Endodermal cell (in vitro differentiated cells): Measurements from ENCODE around the gene P3H3. TPM values are rescaled to one million over a fixed set of nuclear protein-coding genes. Genes with fewer than 3 reads are reported as not detected.

ENCODE experiments used
- DNase-seq: peaks from one replicate; pipeline ENCODE4 v3.0.0-alpha.2; 2017
- H3K27ac ChIP-seq: 2 replicates; pipeline ENCODE4 v1.5.1; 2013; ENCODE audit warnings: mild to moderate bottlenecking, low read depth, low read length, moderate library complexity
- H3K27me3 ChIP-seq: 2 replicates; pipeline ENCODE4 v1.6.1; 2013; ENCODE audit warnings: mild to moderate bottlenecking, low read length, moderate library complexity; ENCODE audit not compliant: insufficient read depth, control insufficient read depth, poor library complexity, severe bottlenecking
- H3K36me3 ChIP-seq: 2 replicates; pipeline ENCODE4 v1.7.0; 2013; ENCODE audit warnings: mild to moderate bottlenecking, low read length, moderate library complexity; ENCODE audit not compliant: control insufficient read depth, insufficient read depth
- H3K4me1 ChIP-seq: one replicate; pipeline ENCODE4 v1.7.0; 2013; ENCODE audit warnings: low read length; ENCODE audit not compliant: control insufficient read depth, insufficient read depth
- H3K4me3 ChIP-seq: 2 replicates; pipeline ENCODE4 v1.5.1; 2013; ENCODE audit warnings: mild to moderate bottlenecking, low read length, moderate library complexity
- H3K9ac ChIP-seq: 2 replicates; pipeline ENCODE4 v1.6.1; 2013; ENCODE audit warnings: mild to moderate bottlenecking, low read length, moderate library complexity; ENCODE audit not compliant: poor library complexity, severe bottlenecking; ENCODE audit errors: extremely low read depth
- H3K9me3 ChIP-seq: 2 replicates; pipeline ENCODE4 v1.6.1; 2013; ENCODE audit warnings: mild to moderate bottlenecking, low read length, moderate library complexity; ENCODE audit not compliant: control insufficient read depth
- H3K27ac Mint-ChIP-seq: 2 replicates; pipeline ENCODE4 v1.8.0; 2020; ENCODE audit warnings: mixed read lengths
- H3K27me3 Mint-ChIP-seq: 2 replicates; pipeline ENCODE4 v1.8.0; 2021; ENCODE audit warnings: mild to moderate bottlenecking, mixed read lengths; ENCODE audit not compliant: insufficient read depth
- H3K36me3 Mint-ChIP-seq: 2 replicates; pipeline ENCODE4 v1.8.0; 2020; ENCODE audit warnings: low read depth, mixed read lengths
- H3K4me1 Mint-ChIP-seq: 2 replicates; pipeline ENCODE4 v1.8.0; 2020; ENCODE audit warnings: mixed read lengths
- H3K4me3 Mint-ChIP-seq: 2 replicates; pipeline ENCODE4 v1.8.0; 2020; ENCODE audit warnings: mild to moderate bottlenecking, moderate library complexity, mixed read lengths
- H3K9me3 Mint-ChIP-seq: 2 replicates; pipeline ENCODE4 v1.8.0; 2020; ENCODE audit warnings: mild to moderate bottlenecking, mixed read lengths
- WGBS, 2 experiments: methylation state at CpG; one replicate each; pipeline versions ENCODE4 v1.1.5 to v1.1.7; 2013; ENCODE audit warnings: missing lambda C conversion rate in 2 of 2, mixed read lengths in 1 of 2; ENCODE audit not compliant: insufficient coverage in 1 of 2, insufficient read length in 1 of 2; 5-methylcytosine and 5-hydroxymethylcytosine counted together
- total RNA-seq, 2 donors: library from RNA; stranded (reverse); fragmentation: NEBNext Ultra II Directional in 1 of 2; extraction: Animal tissue kit (Norgen Biotek cat#: 25700) in 1 of 2; gene quantifications; 2 replicates in 1 of 2; 3 replicates in 1 of 2; pipeline ENCODE4 v1.2.1, GENCODE V29; 2021
- TF ChIP-seq, protein P1 (sequence below): fragments of 200-600 bp; sonication (generic); conservative IDR thresholded peaks from 2 replicates; pipeline ENCODE4 v1.5.0; 2021; ENCODE audit warnings: antibody characterized with exemption, mild to moderate bottlenecking

The P3H3 gene
- total RNA-seq, 2 donors from 2014 or later: 58.4 to 63.1 TPM

DNA sequence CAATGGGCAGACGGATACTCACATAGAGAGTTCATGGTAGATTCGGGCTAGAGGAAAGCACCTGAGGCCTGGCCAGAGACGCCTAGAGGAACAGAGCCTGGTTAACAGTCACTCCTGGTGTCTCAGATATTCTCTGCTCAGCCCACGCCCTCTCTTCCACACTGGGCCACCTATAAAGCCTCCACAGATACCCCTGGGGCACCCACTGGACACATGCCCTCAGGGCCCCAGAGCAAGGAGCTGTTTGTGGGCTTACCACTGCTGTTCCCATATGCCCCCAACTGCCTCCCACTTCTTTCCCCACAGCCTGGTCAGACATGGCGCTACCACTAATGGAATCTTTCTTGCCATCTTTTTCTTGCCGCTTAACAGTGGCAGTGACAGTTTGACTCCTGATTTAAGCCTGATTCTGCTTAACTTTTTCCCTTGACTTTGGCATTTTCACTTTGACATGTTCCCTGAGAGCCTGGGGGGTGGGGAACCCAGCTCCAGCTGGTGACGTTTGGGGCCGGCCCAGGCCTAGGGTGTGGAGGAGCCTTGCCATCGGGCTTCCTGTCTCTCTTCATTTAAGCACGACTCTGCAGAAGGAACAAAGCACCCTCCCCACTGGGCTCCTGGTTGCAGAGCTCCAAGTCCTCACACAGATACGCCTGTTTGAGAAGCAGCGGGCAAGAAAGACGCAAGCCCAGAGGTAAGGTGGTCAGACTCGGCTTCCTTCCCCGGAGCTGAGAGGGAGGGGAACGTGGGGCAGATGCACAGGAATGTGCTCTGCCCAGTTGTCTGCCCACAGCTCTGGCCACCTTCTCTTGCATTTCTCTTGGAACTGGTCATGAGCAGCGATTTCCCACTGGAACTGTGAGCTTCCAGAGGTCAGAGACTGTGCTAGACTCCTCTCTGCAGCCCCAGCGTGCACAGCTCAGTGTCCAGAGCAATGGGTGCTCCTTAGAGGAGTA is 39.0 kb upstream of the P3H3 start, which contains the start of gene CD4:
TSS of gene CD4 (plus strand) at position 557 of the 953 bp plus-strand sequence. CDS start 10,611 bp downstream, outside the sequence.
- peaks cover 6% of the 10 kb centered on the region for H3K4me1 ChIP-seq
- TF ChIP-seq, protein P1, sequence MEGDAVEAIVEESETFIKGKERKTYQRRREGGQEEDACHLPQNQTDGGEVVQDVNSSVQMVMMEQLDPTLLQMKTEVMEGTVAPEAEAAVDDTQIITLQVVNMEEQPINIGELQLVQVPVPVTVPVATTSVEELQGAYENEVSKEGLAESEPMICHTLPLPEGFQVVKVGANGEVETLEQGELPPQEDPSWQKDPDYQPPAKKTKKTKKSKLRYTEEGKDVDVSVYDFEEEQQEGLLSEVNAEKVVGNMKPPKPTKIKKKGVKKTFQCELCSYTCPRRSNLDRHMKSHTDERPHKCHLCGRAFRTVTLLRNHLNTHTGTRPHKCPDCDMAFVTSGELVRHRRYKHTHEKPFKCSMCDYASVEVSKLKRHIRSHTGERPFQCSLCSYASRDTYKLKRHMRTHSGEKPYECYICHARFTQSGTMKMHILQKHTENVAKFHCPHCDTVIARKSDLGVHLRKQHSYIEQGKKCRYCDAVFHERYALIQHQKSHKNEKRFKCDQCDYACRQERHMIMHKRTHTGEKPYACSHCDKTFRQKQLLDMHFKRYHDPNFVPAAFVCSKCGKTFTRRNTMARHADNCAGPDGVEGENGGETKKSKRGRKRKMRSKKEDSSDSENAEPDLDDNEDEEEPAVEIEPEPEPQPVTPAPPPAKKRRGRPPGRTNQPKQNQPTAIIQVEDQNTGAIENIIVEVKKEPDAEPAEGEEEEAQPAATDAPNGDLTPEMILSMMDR: no peak
- Mint-ChIP-seq H3K27ac (no peak within 1 kb of the TSS), H3K27me3 (peaks cover 44% of the 10 kb centered on the region), H3K9me3 (no peaks in the 10 kb centered on the region), H3K36me3 (no peaks in the 10 kb centered on the region), H3K4me1 (peaks cover 26% of the 10 kb centered on the region), H3K4me3 (no peak within 1 kb of the TSS)
- no peak within 1 kb of the TSS for H3K4me3 ChIP-seq
- peak; percentile 74 for DNase-seq
- H3K36me3 ChIP-seq: no peaks in the 10 kb centered on the region
- no peak within 1 kb of the TSS for H3K9ac ChIP-seq
- H3K9me3 ChIP-seq: no peaks in the 10 kb centered on the region
- 74 to 79% methylated on average over 18 of the region's 18 CpGs for WGBS, 2 experiments
- no peak within 1 kb of the TSS for H3K27ac ChIP-seq
- peaks cover 32% of the 10 kb centered on the region for H3K27me3 ChIP-seq

DNA sequence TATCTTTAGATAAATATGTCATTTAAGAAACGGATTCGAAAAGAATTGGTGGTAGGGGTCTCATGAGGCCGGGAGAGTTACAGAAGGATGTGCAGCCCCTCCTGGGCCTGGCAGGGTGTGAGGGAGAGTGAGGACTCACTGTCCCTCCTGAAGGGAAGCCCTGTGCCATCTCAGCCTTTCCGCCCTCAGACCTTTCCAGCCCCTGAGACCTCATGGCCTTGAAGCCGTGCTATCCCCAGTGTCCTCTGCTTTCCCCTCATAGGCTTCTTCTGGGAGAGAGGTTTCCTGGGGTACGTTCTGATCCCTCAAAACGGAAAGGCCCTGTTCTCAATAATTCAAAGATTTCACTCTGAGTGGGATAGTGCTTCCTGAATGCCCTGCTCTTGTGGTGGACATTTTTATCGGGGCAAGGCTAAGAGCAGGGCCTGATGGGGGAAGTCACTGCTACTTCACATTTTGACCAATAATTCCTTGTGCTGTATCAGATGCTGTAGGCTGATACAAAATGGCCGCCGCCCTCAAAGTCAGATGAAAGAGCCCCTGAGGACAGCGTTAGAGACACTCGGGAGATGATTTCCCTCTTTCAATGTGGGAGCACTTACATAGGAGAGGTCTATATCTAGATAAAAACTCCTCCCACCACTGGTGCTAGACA is 37.6 kb upstream of the P3H3 start:
- Mint-ChIP-seq H3K27me3 (peaks cover 53% of the 10 kb centered on the region), H3K27ac (no peak overlapping the region), H3K4me1 (peaks cover 26% of the 10 kb centered on the region), H3K4me3 (no peak overlapping the region), H3K9me3 (peaks cover 3% of the 10 kb centered on the region), H3K36me3 (no peaks in the 10 kb centered on the region)
- TF ChIP-seq, protein P1: no peak
- DNase-seq: no peak
- H3K36me3 ChIP-seq: no peaks in the 10 kb centered on the region
- H3K4me3 ChIP-seq: no peak overlapping the region
- no peak overlapping the region for H3K9ac ChIP-seq
- H3K4me1 ChIP-seq: peaks cover 6% of the 10 kb centered on the region
- WGBS, 2 experiments: 90 to 94% methylated on average over 8 to 12 of the region's 12 CpGs
- no peaks in the 10 kb centered on the region for H3K9me3 ChIP-seq
- H3K27me3 ChIP-seq: peaks cover 32% of the 10 kb centered on the region
- no peak overlapping the region for H3K27ac ChIP-seq

DNA sequence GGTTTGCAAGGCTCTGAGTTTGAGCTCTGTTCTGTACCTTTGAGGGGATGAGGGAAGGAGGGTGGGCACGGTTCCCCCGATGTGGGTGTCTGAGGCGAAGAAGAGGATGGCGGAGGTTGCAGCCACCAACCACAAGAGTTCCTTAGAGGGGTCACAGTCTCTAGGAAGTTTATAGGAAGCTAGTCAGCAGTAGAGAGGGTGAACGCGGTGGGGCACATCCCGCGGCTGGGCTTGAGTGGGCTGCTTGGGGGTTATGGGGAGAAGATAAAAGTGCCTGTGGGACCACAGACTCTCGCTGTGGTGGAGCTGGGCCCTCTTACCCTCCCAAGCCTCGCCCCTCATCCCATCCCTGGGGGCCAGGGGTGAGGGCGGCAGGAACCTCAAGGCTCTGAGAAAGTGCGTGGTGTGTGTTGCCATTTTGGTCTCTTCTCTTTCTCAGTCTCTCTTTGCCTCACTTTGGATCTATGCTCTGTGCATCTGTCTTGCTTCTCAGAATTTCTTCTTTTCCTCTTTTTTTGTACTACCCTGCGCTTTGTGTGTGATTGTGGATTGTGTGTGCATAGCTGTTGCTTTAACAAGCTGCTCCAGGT is 36.2 kb upstream of the P3H3 start:
- Histone ChIP-seq H3K4me1 (no peaks in the 10 kb centered on the region), H3K36me3 (no peaks in the 10 kb centered on the region), H3K9me3 (no peaks in the 10 kb centered on the region), H3K27ac (peak overlapping the region; percentile 73), H3K9ac (no peak overlapping the region), H3K27me3 (peaks cover 32% of the 10 kb centered on the region), H3K4me3 (no peak overlapping the region)
- Mint-ChIP-seq H3K27me3 (peaks cover 66% of the 10 kb centered on the region), H3K36me3 (no peaks in the 10 kb centered on the region), H3K4me1 (peaks cover 25% of the 10 kb centered on the region), H3K9me3 (peaks cover 3% of the 10 kb centered on the region), H3K4me3 (no peak overlapping the region), H3K27ac (no peak overlapping the region)
- TF ChIP-seq, protein P1: no peak
- 95 to 96% methylated on average over 8 to 12 of the region's 13 CpGs for WGBS, 2 experiments
- no peak for DNase-seq
